GM12865 (cell line): Measurements from ENCODE around the gene SDR39U1.

ENCODE experiments used
- DNase-seq: peaks from one replicate; pipeline ENCODE4 v3.0.0; 2010; ENCODE audit warnings: low read depth
- H3K4me3 ChIP-seq: 2 replicates; pipeline ENCODE4 v1.5.1; 2011; ENCODE audit warnings: mild to moderate bottlenecking, low read depth, low read length, control low read depth
- CTCF ChIP-seq: IDR thresholded peaks from 2 replicates; pipeline ENCODE4 v1.5.1; 2011; ENCODE audit warnings: low read length, control low read depth, low read depth, inconsistent platforms; ENCODE audit not compliant: insufficient read depth; ENCODE audit errors: missing control alignments

Gene SDR39U1

GRCh38 chr14:24414077-24414476 is 28.5 kb downstream of the SDR39U1 start:
- no peak for TF ChIP-seq CTCF
- no peak for DNase-seq
- no peak overlapping the region for H3K4me3 ChIP-seq

- TF ChIP-seq CTCF, result peak; percentile 58
- no peak overlapping the region for H3K4me3 ChIP-seq
- peak; percentile 62 for DNase-seq
Observed at GRCh38 chr14:24411443-24412389, 30.9 kb downstream of the SDR39U1 start.

GRCh38 chr14:24409956-24410355 is 32.6 kb downstream of the SDR39U1 start:
- no peak for TF ChIP-seq CTCF
- H3K4me3 ChIP-seq, result no peak overlapping the region
- DNase-seq, result no peak

GRCh38 chr14:24409192-24409591 is 33.4 kb downstream of the SDR39U1 start:
- TF ChIP-seq CTCF, result no peak
- DNase-seq, result no peak

GRCh38 chr14:24408764-24409163 is 33.8 kb downstream of the SDR39U1 start:
- no peak for DNase-seq
- no peak overlapping the region for H3K4me3 ChIP-seq
- TF ChIP-seq CTCF, result no peak

More at GRCh38 chr14:24409192-24409591, 33.4 kb downstream of the SDR39U1 start:
- no peak overlapping the region for H3K4me3 ChIP-seq

GRCh38 chr14:24407608-24408325 is 34.8 kb downstream of the SDR39U1 start:
- no peak overlapping the region for H3K4me3 ChIP-seq
- DNase-seq, result no peak
- no peak for TF ChIP-seq CTCF

- no peak for DNase-seq
- no peak overlapping the region for H3K4me3 ChIP-seq
- no peak for TF ChIP-seq CTCF
Observed at GRCh38 chr14:24406416-24406815, 36.2 kb downstream of the SDR39U1 start.
